ENCODE results near the gene SLC7A10. TPM values are rescaled to one million over a fixed set of nuclear protein-coding genes. Genes with fewer than 3 reads are reported as not detected.

The SLC7A10 gene
- total RNA-seq, 1 donor from 2014 or later, result 5.4 TPM

- Histone ChIP-seq H3K4me3 (no peak overlapping the region), H3K36me3 (no peaks in the 10 kb centered on the region), H3K4me1 (peaks cover 11% of the 10 kb centered on the region), H3K27me3 (no peaks in the 10 kb centered on the region), H3K9me3 (no peaks in the 10 kb centered on the region), H3K27ac (no peak overlapping the region)
- DNase-seq (ENCODE audit: extremely low spot score in 2 of 2), result no peak
- TF ChIP-seq CTCF (IDR thresholded peaks at IDR 0.05) (no peak), POLR2AphosphoS5 (IDR thresholded peaks at IDR 0.05; ENCODE audit: insufficient read depth in 1 of 2, low read depth in 1 of 2) (no peak), POLR2A (IDR thresholded peaks at IDR 0.05) (no peak)
- intact Hi-C loops (cut with DNase I), result loop anchor here (10.0 kb wide), 1 partner anchor 536 kb away; no protein-coding TSS in a partner anchor
Measured at GRCh38 chr19:33238481-33239149, 13.0 kb upstream of the SLC7A10 start.

GRCh38 chr19:33236696-33237390, 11.2 kb upstream of the SLC7A10 start:
- H3K27me3 ChIP-seq, result no peaks in the 10 kb centered on the region
- H3K9me3 ChIP-seq, result no peaks in the 10 kb centered on the region
- no peak overlapping the region for H3K4me3 ChIP-seq
- H3K27ac ChIP-seq, result no peak overlapping the region
- no peak for DNase-seq (ENCODE audit: extremely low spot score in 2 of 2)
- TF ChIP-seq CTCF (IDR thresholded peaks at IDR 0.05) (no peak), POLR2A (IDR thresholded peaks at IDR 0.05) (no peak), POLR2AphosphoS5 (IDR thresholded peaks at IDR 0.05; ENCODE audit: insufficient read depth in 1 of 2, low read depth in 1 of 2) (no peak)
- intact Hi-C loops (cut with DNase I), result loop anchor here (10.0 kb wide), 1 partner anchor 538 kb away; no protein-coding TSS in a partner anchor
- no peaks in the 10 kb centered on the region for H3K36me3 ChIP-seq
- peaks cover 7% of the 10 kb centered on the region for H3K4me1 ChIP-seq

- no peaks in the 10 kb centered on the region for H3K27me3 ChIP-seq
- TF ChIP-seq POLR2AphosphoS5 (IDR thresholded peaks at IDR 0.05; ENCODE audit: insufficient read depth in 1 of 2, low read depth in 1 of 2), result no peak
- TF ChIP-seq CTCF (IDR thresholded peaks at IDR 0.05), result no peak
- TF ChIP-seq POLR2A (IDR thresholded peaks at IDR 0.05), result no peak
- intact Hi-C loops (cut with DNase I), result loop anchor here (10.0 kb wide), 1 partner anchor 539 kb away; no protein-coding TSS in a partner anchor
Measured at GRCh38 chr19:33235996-33236350, 10.3 kb upstream of the SLC7A10 start.

GRCh38 chr19:33235269-33235995, 9.8 kb upstream of the SLC7A10 start:
- Histone ChIP-seq H3K36me3 (no peaks in the 10 kb centered on the region), H3K9me3 (no peaks in the 10 kb centered on the region), H3K27me3 (no peaks in the 10 kb centered on the region), H3K4me3 (no peak overlapping the region), H3K27ac (no peak overlapping the region), H3K4me1 (no peaks in the 10 kb centered on the region)
- TF ChIP-seq POLR2A (IDR thresholded peaks at IDR 0.05) (no peak), POLR2AphosphoS5 (IDR thresholded peaks at IDR 0.05; ENCODE audit: insufficient read depth in 1 of 2, low read depth in 1 of 2) (no peak), CTCF (IDR thresholded peaks at IDR 0.05) (peak; percentile 74 to 85 (median 77))
- no peak for DNase-seq (ENCODE audit: extremely low spot score in 2 of 2)
- intact Hi-C loops (cut with DNase I), result loop anchor here (10.0 kb wide), 1 partner anchor 539 kb away; no protein-coding TSS in a partner anchor

More at GRCh38 chr19:33235996-33236350, 10.3 kb upstream of the SLC7A10 start:
- Histone ChIP-seq H3K9me3 (no peaks in the 10 kb centered on the region), H3K4me1 (no peaks in the 10 kb centered on the region), H3K27ac (no peak overlapping the region), H3K36me3 (no peaks in the 10 kb centered on the region), H3K4me3 (no peak overlapping the region)
- DNase-seq (ENCODE audit: extremely low spot score in 2 of 2), result no peak

All from vagina (tissue), 2 donors.